Caco-2 (cell line): ENCODE measurements around the gene TBPL1. TPM values are rescaled to one million over a fixed set of nuclear protein-coding genes. Genes with fewer than 3 reads are reported as not detected.

Experiments
- BruUV-seq: library from RNA; stranded (reverse); fragments of 400-500 nt; replicated peaks from 2 replicates; lab custom pipeline; 2021; lab: Mats Ljungman, UMichigan
- CTCF ChIA-PET: fragments of 300-600 bp; sonication (Branson Sonifier 250); formaldehyde crosslinking; loops from one replicate; lab custom pipeline; 2022; ENCODE audit warnings: antibody characterized with exemption; lab: Charles Lee
- POLR2A ChIA-PET: fragments of 300-600 bp; sonication (Branson Sonifier 250); formaldehyde crosslinking; loops from one replicate; lab custom pipeline; 2022; ENCODE audit warnings: antibody characterized with exemption; lab: Charles Lee
- DNase-seq, 2 experiments: peaks; one replicate each; pipeline versions ENCODE4 v3.0.0 to v3.0.0-alpha.2; 2020 to 2022
- H3K27me3 ChIP-seq: replicated peaks from 2 replicates; pipeline ENCODE4 v1.6.0; 2011; ENCODE audit warnings: low read length; ENCODE audit not compliant: control insufficient read depth, insufficient read depth
- H3K36me3 ChIP-seq: 2 replicates; pipeline ENCODE4 v1.5.1; 2011; ENCODE audit warnings: low read length; ENCODE audit not compliant: control insufficient read depth, insufficient read depth
- H3K4me1 ChIP-seq: fragments of 250-450 bp; sonication (Bioruptor Pico); 2 replicates; pipeline ENCODE4 v1.5.1; 2020; ENCODE audit warnings: mild to moderate bottlenecking
- H3K4me3 ChIP-seq: 2 replicates; pipeline ENCODE4 v1.5.1; 2011; ENCODE audit warnings: low read depth, mild to moderate bottlenecking, control low read depth, low read length
- H3K9me3 ChIP-seq: fragments of 250-450 bp; sonication (Bioruptor Pico); 2 replicates; pipeline ENCODE4 v1.5.1; 2020; ENCODE audit warnings: mild to moderate bottlenecking, moderate library complexity
- H3K27ac Mint-ChIP-seq: one replicate; pipeline ENCODE4 v1.8.0; 2022; ENCODE audit warnings: mixed read lengths; ENCODE audit not compliant: unreplicated experiment
- H3K27me3 Mint-ChIP-seq: one replicate; pipeline ENCODE4 v1.8.0; 2022; ENCODE audit warnings: mixed read lengths; ENCODE audit not compliant: insufficient read depth, unreplicated experiment
- H3K36me3 Mint-ChIP-seq: one replicate; pipeline ENCODE4 v1.8.0; 2022; ENCODE audit warnings: mild to moderate bottlenecking, mixed read lengths; ENCODE audit not compliant: insufficient read depth, unreplicated experiment
- H3K4me1 Mint-ChIP-seq: one replicate; pipeline ENCODE4 v1.8.0; 2022; ENCODE audit warnings: low read depth, mixed read lengths; ENCODE audit not compliant: unreplicated experiment
- H3K4me3 Mint-ChIP-seq: one replicate; pipeline ENCODE4 v1.8.0; 2022; ENCODE audit warnings: mild to moderate bottlenecking, moderate library complexity, mixed read lengths; ENCODE audit not compliant: unreplicated experiment
- H3K9me3 Mint-ChIP-seq: one replicate; pipeline ENCODE4 v1.8.0; 2022; ENCODE audit warnings: mixed read lengths; ENCODE audit not compliant: unreplicated experiment
- intact Hi-C: fragments of 100-400 bp; cut with micrococcal nuclease; formaldehyde crosslinking; loops from one replicate; pipeline ENCODE4 v1.10.0; 2022; ENCODE audit not compliant: unreplicated experiment
- total RNA-seq: library from RNA; stranded (reverse); gene quantifications from 2 replicates; pipeline ENCODE4 v1.2.3, GENCODE V29; 2022
- TF ChIP-seq, protein P1 (sequence below), 2 experiments: fragments of 200-600 bp in 1 of 2; IDR thresholded peaks; 1 replicate in 1 of 2; 2 replicates in 1 of 2; pipeline versions ENCODE4 v1.5.1 to v1.8.0; 2011 to 2022; ENCODE audit warnings: antibody characterized with exemption in 1 of 2, control low read depth in 1 of 2, inconsistent platforms in 1 of 2, low read depth in 1 of 2, low read length in 1 of 2, mild to moderate bottlenecking in 1 of 2, moderate library complexity in 1 of 2; ENCODE audit not compliant: insufficient read depth in 1 of 2, severe bottlenecking in 1 of 2, unreplicated experiment in 1 of 2

Gene TBPL1
- total RNA-seq, 1 experiment from 2014 or later: 19.3 TPM

DNA sequence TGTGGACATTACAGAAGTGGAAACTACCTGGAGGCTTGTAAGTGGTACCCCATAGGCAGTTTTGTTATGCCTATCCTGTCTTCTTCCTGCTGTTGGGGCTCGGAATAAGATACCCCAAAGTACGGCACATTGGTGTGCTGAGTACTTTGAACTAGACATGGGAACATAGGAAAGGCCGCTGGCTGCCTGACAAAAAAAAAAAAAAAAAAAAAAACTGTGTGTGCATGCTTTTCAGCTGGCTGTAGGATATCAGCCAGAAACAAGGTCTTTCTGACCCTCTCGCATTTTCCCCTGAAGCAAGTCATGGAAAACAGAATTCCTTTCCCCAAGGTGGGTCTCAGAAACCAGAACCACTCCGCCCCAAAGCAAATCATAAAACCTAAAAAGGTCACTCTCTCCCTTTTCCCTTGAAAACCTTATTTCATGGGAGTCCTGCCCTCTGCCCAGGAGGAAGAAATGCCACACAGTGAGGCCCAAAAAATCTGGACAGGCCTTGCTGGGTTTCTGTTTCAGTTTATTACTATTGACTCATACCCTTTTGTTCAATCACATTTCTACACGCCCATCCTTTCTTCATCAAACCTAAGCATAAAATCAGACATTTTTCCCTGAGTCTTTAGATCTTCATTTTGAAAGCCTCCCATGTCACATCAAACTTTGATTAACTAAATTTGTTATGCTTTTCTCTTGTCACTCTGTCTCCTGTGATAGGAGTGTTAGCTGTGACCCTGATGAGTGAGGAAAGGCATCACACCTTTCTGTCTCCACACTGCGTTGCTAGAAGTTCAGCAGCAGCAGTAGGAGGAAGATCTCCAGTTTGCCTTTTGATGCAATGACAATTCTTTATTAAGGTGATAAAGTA, 82.2 kb downstream of the TBPL1 start:
- H3K4me1 Mint-ChIP-seq: no peaks in the 10 kb centered on the region
- Histone ChIP-seq H3K27me3 (no peaks in the 10 kb centered on the region), H3K36me3 (no peaks in the 10 kb centered on the region), H3K4me1 (no peaks in the 10 kb centered on the region), H3K9me3 (no peaks in the 10 kb centered on the region), H3K4me3 (no peak overlapping the region)
- H3K9me3 Mint-ChIP-seq: no peaks in the 10 kb centered on the region
- POLR2A ChIA-PET: no interaction called here
- DNase-seq: no peak
- H3K4me3 Mint-ChIP-seq: no peak overlapping the region
- intact Hi-C loops: no loop called here
- CTCF ChIA-PET: no interaction called here
- H3K27me3 Mint-ChIP-seq: peaks cover 3% of the 10 kb centered on the region
- no peak overlapping the region for H3K27ac Mint-ChIP-seq
- no peaks in the 10 kb centered on the region for H3K36me3 Mint-ChIP-seq
- TF ChIP-seq, protein P1, sequence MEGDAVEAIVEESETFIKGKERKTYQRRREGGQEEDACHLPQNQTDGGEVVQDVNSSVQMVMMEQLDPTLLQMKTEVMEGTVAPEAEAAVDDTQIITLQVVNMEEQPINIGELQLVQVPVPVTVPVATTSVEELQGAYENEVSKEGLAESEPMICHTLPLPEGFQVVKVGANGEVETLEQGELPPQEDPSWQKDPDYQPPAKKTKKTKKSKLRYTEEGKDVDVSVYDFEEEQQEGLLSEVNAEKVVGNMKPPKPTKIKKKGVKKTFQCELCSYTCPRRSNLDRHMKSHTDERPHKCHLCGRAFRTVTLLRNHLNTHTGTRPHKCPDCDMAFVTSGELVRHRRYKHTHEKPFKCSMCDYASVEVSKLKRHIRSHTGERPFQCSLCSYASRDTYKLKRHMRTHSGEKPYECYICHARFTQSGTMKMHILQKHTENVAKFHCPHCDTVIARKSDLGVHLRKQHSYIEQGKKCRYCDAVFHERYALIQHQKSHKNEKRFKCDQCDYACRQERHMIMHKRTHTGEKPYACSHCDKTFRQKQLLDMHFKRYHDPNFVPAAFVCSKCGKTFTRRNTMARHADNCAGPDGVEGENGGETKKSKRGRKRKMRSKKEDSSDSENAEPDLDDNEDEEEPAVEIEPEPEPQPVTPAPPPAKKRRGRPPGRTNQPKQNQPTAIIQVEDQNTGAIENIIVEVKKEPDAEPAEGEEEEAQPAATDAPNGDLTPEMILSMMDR (IDR thresholded peaks at IDR 0.05; ENCODE audit: insufficient read depth in 1 of 2, low read depth in 1 of 2, low read length in 1 of 2, severe bottlenecking in 1 of 2, unreplicated experiment in 1 of 2): no peak
- BruUV-seq: no TSS peak

DNA sequence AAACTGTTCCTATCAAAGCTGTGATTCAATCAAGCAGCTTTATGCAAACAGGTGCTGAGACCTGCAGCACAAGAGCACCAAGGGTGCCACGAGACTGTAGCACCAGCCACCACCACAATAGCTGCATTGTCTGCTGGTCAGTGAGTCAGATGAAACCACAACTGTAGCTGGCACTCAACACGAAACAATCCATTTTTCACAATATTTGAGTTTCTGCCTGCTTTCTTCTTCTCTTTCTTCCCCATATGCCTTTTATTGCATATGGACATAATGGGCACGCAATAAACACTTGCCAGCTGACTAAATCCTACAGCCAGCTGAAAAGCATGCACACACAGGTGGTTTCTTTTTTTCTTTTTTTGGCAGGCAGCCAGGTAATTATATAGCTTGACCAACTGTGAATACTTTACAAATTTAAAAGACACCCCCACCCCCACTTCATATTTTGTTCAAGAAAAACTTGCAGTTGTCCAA, 82.8 kb downstream of the TBPL1 start:
- TF ChIP-seq, protein P1 (IDR thresholded peaks at IDR 0.05; ENCODE audit: insufficient read depth in 1 of 2, low read depth in 1 of 2, low read length in 1 of 2, severe bottlenecking in 1 of 2, unreplicated experiment in 1 of 2): no peak
- ChIA-PET POLR2A (no interaction called here), CTCF (no interaction called here)
- H3K4me3 ChIP-seq: no peak overlapping the region
- H3K27me3 ChIP-seq: no peaks in the 10 kb centered on the region
- Mint-ChIP-seq H3K36me3 (no peaks in the 10 kb centered on the region), H3K4me3 (no peak overlapping the region), H3K27ac (no peak overlapping the region), H3K4me1 (no peaks in the 10 kb centered on the region), H3K9me3 (no peaks in the 10 kb centered on the region), H3K27me3 (peaks cover 3% of the 10 kb centered on the region)
- no TSS peak for BruUV-seq
- no peaks in the 10 kb centered on the region for H3K9me3 ChIP-seq
- no peaks in the 10 kb centered on the region for H3K4me1 ChIP-seq
- intact Hi-C loops: no loop called here
- no peaks in the 10 kb centered on the region for H3K36me3 ChIP-seq
- DNase-seq: no peak

DNA sequence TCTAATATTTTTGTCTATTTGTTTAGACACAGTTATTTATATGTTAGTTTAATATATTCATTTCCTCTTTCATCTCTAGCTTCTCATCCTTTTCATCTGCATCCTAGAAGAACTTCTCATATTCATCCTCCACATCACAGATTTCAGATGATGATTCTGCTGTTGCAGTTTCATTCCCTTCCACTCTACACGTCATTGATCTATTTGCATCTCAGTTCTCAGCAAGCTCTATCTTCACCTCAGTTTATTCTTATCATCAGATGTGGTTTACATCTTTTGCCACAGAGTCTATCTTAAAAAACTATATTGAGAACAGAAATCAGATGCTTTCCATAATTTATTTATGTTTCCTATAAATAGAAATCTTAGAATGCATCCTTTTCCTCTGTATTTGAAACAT, 86.1 kb downstream of the TBPL1 start:
- Histone ChIP-seq H3K4me1 (no peaks in the 10 kb centered on the region), H3K9me3 (no peaks in the 10 kb centered on the region), H3K27me3 (no peaks in the 10 kb centered on the region), H3K4me3 (no peak overlapping the region), H3K36me3 (no peaks in the 10 kb centered on the region)
- H3K4me1 Mint-ChIP-seq: no peaks in the 10 kb centered on the region
- CTCF ChIA-PET: no interaction called here
- no TSS peak for BruUV-seq
- no peaks in the 10 kb centered on the region for H3K36me3 Mint-ChIP-seq
- DNase-seq: no peak
- H3K4me3 Mint-ChIP-seq: no peak overlapping the region
- POLR2A ChIA-PET: no interaction called here
- intact Hi-C loops: no loop called here
- no peak overlapping the region for H3K27ac Mint-ChIP-seq
- TF ChIP-seq, protein P1 (IDR thresholded peaks at IDR 0.05; ENCODE audit: insufficient read depth in 1 of 2, low read depth in 1 of 2, low read length in 1 of 2, severe bottlenecking in 1 of 2, unreplicated experiment in 1 of 2): no peak
- H3K9me3 Mint-ChIP-seq: no peaks in the 10 kb centered on the region
- H3K27me3 Mint-ChIP-seq: peaks cover 7% of the 10 kb centered on the region

Other genes starting within 250 kb of the TBPL1 start
- not detected in 2 replicates for gene TCF21, start 64.1 kb upstream of the TBPL1 start, total RNA-seq
- 0.14 TPM in 1 of 2 replicates, not detected in the other for gene SLC2A12, start 99.4 kb downstream of the TBPL1 start, total RNA-seq